Tibial artery (tissue), 4 donors: ENCODE measurements around the gene CLEC11A.

Source experiments
- DNase-seq, 2 donors: peaks; one replicate each; pipeline ENCODE4 v3.0.0-alpha.2; 2019
- H3K27ac ChIP-seq, 2 donors: fragments of 200-600 bp; sonication (generic) in 1 of 2; 1 replicate in 1 of 2; 2 replicates in 1 of 2; pipeline ENCODE4 v1.5.1; 2018 to 2019; ENCODE audit warnings: mild to moderate bottlenecking in 1 of 2
- H3K27me3 ChIP-seq, 2 donors: fragments of 200-600 bp; sonication (generic) in 1 of 2; one replicate each; pipeline versions ENCODE4 v1.5.1 to v1.6.0; 2016 to 2019
- H3K36me3 ChIP-seq, 3 donors: fragments of 200-600 bp; sonication (generic) in 2 of 3; one replicate each; pipeline ENCODE4 v1.5.1; 2016 to 2019; ENCODE audit warnings: mild to moderate bottlenecking in 2 of 3
- H3K4me1 ChIP-seq, 4 donors: fragments of 200-600 bp; sonication (generic) in 2 of 4; 1 replicate in 3 of 4; 2 replicates in 1 of 4; pipeline ENCODE4 v1.5.1; 2016 to 2019
- H3K4me3 ChIP-seq, 2 donors: fragments of 200-600 bp; sonication (generic) in 1 of 2; 1 replicate in 1 of 2; 2 replicates in 1 of 2; pipeline ENCODE4 v1.5.1; 2018 to 2019; ENCODE audit warnings: mild to moderate bottlenecking in 2 of 2
- H3K9me3 ChIP-seq, 3 donors: fragments of 200-600 bp; sonication (generic) in 1 of 3; one replicate each; pipeline ENCODE4 v1.5.1; 2016 to 2019
- CTCF ChIP-seq, 2 experiments: fragments of 200-600 bp in 1 of 2; fragments of 450-650 bp in 1 of 2; IDR thresholded peaks; one replicate each; pipeline ENCODE4 v1.5.1; 2017 to 2019; ENCODE audit warnings: antibody characterized with exemption in 2 of 2, mild to moderate bottlenecking in 1 of 2, moderate library complexity in 1 of 2
- intact Hi-C: fragments of 100-400 bp; cut with DNase I; formaldehyde crosslinking; loops from one replicate; pipeline ENCODE4 v1.15.0; 2023; ENCODE audit warnings: low total_unique reads

Gene CLEC11A

GRCh38 chr19:50695251-50696093 is 27.7 kb upstream of the CLEC11A start:
- Histone ChIP-seq H3K27me3 (peaks cover 0 to 73% of the 10 kb centered on the region in 2 donors), H3K27ac (no peak overlapping the region)
- DNase-seq = no peak

GRCh38 chr19:50696094-50696483 is 27.1 kb upstream of the CLEC11A start:
- Histone ChIP-seq H3K4me3 (no peak overlapping the region), H3K27ac (no peak overlapping the region), H3K4me1 (peaks cover 0 to 7% (median 0%) of the 10 kb centered on the region in 4 donors), H3K9me3 (no peaks in the 10 kb centered on the region), H3K27me3 (peaks cover 0 to 70% of the 10 kb centered on the region in 2 donors), H3K36me3 (no peaks in the 10 kb centered on the region)
- no peak for TF ChIP-seq CTCF (IDR thresholded peaks at IDR 0.05)
- DNase-seq = no peak
- intact Hi-C loops = no loop called here

More at GRCh38 chr19:50695251-50696093, 27.7 kb upstream of the CLEC11A start:
- Histone ChIP-seq H3K9me3 (no peaks in the 10 kb centered on the region), H3K4me1 (peaks cover 0 to 7% (median 0%) of the 10 kb centered on the region in 4 donors), H3K36me3 (no peaks in the 10 kb centered on the region), H3K4me3 (no peak overlapping the region)
- intact Hi-C loops = no loop called here
- TF ChIP-seq CTCF (IDR thresholded peaks at IDR 0.05) = no peak

- Histone ChIP-seq H3K36me3 (no peaks in the 10 kb centered on the region), H3K27ac (no peak overlapping the region), H3K27me3 (peaks cover 0 to 78% of the 10 kb centered on the region in 2 donors), H3K4me3 (no peak overlapping the region), H3K9me3 (no peaks in the 10 kb centered on the region), H3K4me1 (peaks cover 0 to 7% (median 0%) of the 10 kb centered on the region in 4 donors)
- DNase-seq = no peak
- intact Hi-C loops = no loop called here
- TF ChIP-seq CTCF (IDR thresholded peaks at IDR 0.05) = no peak
Measured at GRCh38 chr19:50697414-50698124, 25.6 kb upstream of the CLEC11A start.

GRCh38 chr19:50701367-50701985 is 21.7 kb upstream of the CLEC11A start:
- Histone ChIP-seq H3K4me1 (no peaks in the 10 kb centered on the region), H3K27ac (no peak overlapping the region), H3K27me3 (peaks cover 0 to 61% of the 10 kb centered on the region in 2 donors), H3K36me3 (no peaks in the 10 kb centered on the region), H3K9me3 (no peaks in the 10 kb centered on the region), H3K4me3 (no peak overlapping the region)
- no peak for DNase-seq
- intact Hi-C loops = no loop called here
- no peak for TF ChIP-seq CTCF (IDR thresholded peaks at IDR 0.05)

- DNase-seq = no peak
- Histone ChIP-seq H3K9me3 (no peaks in the 10 kb centered on the region), H3K4me1 (no peaks in the 10 kb centered on the region), H3K4me3 (no peak overlapping the region), H3K36me3 (no peaks in the 10 kb centered on the region), H3K27ac (no peak overlapping the region), H3K27me3 (peaks cover 0 to 53% of the 10 kb centered on the region in 2 donors)
- no peak for TF ChIP-seq CTCF (IDR thresholded peaks at IDR 0.05)
- intact Hi-C loops = no loop called here
Measured at GRCh38 chr19:50702158-50702870, 20.9 kb upstream of the CLEC11A start.
